Panc1 (cell line): ENCODE results near the gene PLCB1. TPM values are rescaled to one million over a fixed set of nuclear protein-coding genes. Genes with fewer than 3 reads are reported as not detected.

ENCODE experiments used
- ATAC-seq: fragments of 200-7000 bp; cut with Tn5 transposase; 2 replicates; pipeline ENCODE4 v1.9.1; 2020; ENCODE audit warnings: mild to moderate bottlenecking, moderate library complexity
- BruUV-seq: library from RNA; stranded (reverse); fragments of 400-500 nt; replicated peaks from 2 replicates; lab custom pipeline; 2021; lab: Mats Ljungman, UMichigan
- CTCF ChIA-PET: fragments of 300-600 bp; sonication (Branson Sonifier 250); formaldehyde crosslinking; loops from one replicate; lab custom pipeline; 2022; ENCODE audit warnings: antibody characterized with exemption; lab: Charles Lee
- POLR2A ChIA-PET: fragments of 300-600 bp; sonication (Branson Sonifier 250); formaldehyde crosslinking; loops from one replicate; lab custom pipeline; 2022; ENCODE audit warnings: antibody characterized with exemption; lab: Charles Lee
- DNase-seq: peaks from one replicate; pipeline ENCODE4 v3.0.0-alpha.2; 2010; ENCODE audit warnings: low read depth, low spot score
- H3K27ac ChIP-seq: 2 replicates; pipeline ENCODE4 v1.5.1; 2011; ENCODE audit warnings: mild to moderate bottlenecking, low read length, inconsistent platforms
- H3K27me3 ChIP-seq: fragments of 200-500 bp; sonication (Bioruptor generic); 2 replicates; pipeline ENCODE4 v1.6.0; 2014; ENCODE audit warnings: low read length, inconsistent platforms; ENCODE audit not compliant: control insufficient read depth, insufficient read depth
- H3K36me3 ChIP-seq: fragments of 200-500 bp; sonication (Bioruptor generic); 2 replicates; pipeline ENCODE4 v1.5.1; 2014; ENCODE audit warnings: inconsistent platforms, mild to moderate bottlenecking, low read length, moderate library complexity; ENCODE audit not compliant: control insufficient read depth, insufficient read depth
- H3K4me1 ChIP-seq: 2 replicates; pipeline ENCODE4 v1.5.1; 2011; ENCODE audit warnings: inconsistent platforms, mild to moderate bottlenecking, low read length, moderate library complexity; ENCODE audit not compliant: control insufficient read depth, insufficient read depth
- H3K4me3 ChIP-seq, 2 experiments: 2 replicates each; pipeline ENCODE4 v1.5.1; 2011 to 2012; ENCODE audit warnings: low read depth in 2 of 2, low read length in 2 of 2, mild to moderate bottlenecking in 2 of 2, inconsistent platforms in 1 of 2, moderate library complexity in 1 of 2
- H3K9me3 ChIP-seq: fragments of 200-500 bp; sonication (Bioruptor generic); 2 replicates; pipeline ENCODE4 v1.5.1; 2014; ENCODE audit warnings: low read depth, mild to moderate bottlenecking, inconsistent platforms, low read length, moderate library complexity; ENCODE audit not compliant: control insufficient read depth, insufficient read depth
- CTCF ChIP-seq: fragments of 450-650 bp; IDR thresholded peaks from 2 replicates; pipeline ENCODE4 v1.5.1; 2017; ENCODE audit warnings: mild to moderate bottlenecking
- POLR2AphosphoS5 ChIP-seq: IDR thresholded peaks from 2 replicates; pipeline ENCODE4 v1.6.1; 2012; ENCODE audit warnings: mild to moderate bottlenecking, low read depth, low read length, moderate library complexity
- REST ChIP-seq, 2 experiments: IDR thresholded peaks; 2 replicates each; pipeline ENCODE4 v1.6.1; 2011 to 2012; ENCODE audit warnings: low read depth in 2 of 2, control low read depth in 1 of 2, low read length in 1 of 2, mild to moderate bottlenecking in 1 of 2, moderate library complexity in 1 of 2; ENCODE audit not compliant: insufficient read depth in 1 of 2
- SIN3A ChIP-seq: IDR thresholded peaks from 2 replicates; pipeline ENCODE4 v1.6.1; 2012; ENCODE audit warnings: low read depth, mild to moderate bottlenecking, low read length, moderate library complexity, borderline replicate concordance; ENCODE audit not compliant: insufficient read depth
- TCF7L2 ChIP-seq: IDR thresholded peaks from 2 replicates; pipeline ENCODE4 v1.6.1; 2011; ENCODE audit warnings: mild to moderate bottlenecking, low read depth, low read length, inconsistent platforms
- in situ Hi-C: cut with HindIII; loops from 2 replicates; pipeline ENCODE4 v1.10.0; 2016; ENCODE audit warnings: low sequenced_read_pairs, low pct_unique_long_range_greater_than_20kb
- intact Hi-C: fragments of 100-400 bp; cut with micrococcal nuclease; formaldehyde crosslinking; loops from one replicate; pipeline ENCODE4 v1.10.0; 2022; ENCODE audit not compliant: unreplicated experiment
- total RNA-seq: library from RNA; stranded (reverse); gene quantifications from one replicate; pipeline ENCODE4 v1.2.1, GENCODE V29; 2021; ENCODE audit not compliant: unreplicated experiment

PLCB1 gene
- total RNA-seq, 1 experiment from 2014 or later: 0.59 TPM

- intact Hi-C loops: no loop called here
- no peaks in the 10 kb centered on the region for H3K4me1 ChIP-seq
- no peaks in the 10 kb centered on the region for H3K9me3 ChIP-seq
- ATAC-seq (no peak), DNase-seq (no peak)
- in situ Hi-C loops: no loop called here
- TF ChIP-seq CTCF (no peak), SIN3A (no peak), TCF7L2 (no peak), POLR2AphosphoS5 (no peak), REST (IDR thresholded peaks at IDR 0.05; ENCODE audit: insufficient read depth in 1 of 2, low read depth in 2 of 2, low read length in 1 of 2) (no peak)
- no TSS peak for BruUV-seq
- H3K36me3 ChIP-seq: no peaks in the 10 kb centered on the region
- ChIA-PET POLR2A (no interaction called here), CTCF (no interaction called here)
- H3K27ac ChIP-seq: no peak overlapping the region
- no peaks in the 10 kb centered on the region for H3K27me3 ChIP-seq
- no peak overlapping the region for H3K4me3 ChIP-seq
Measured at GRCh38 chr20:8519887-8520286, 387.8 kb downstream of the PLCB1 start.

- DNase-seq (no peak), ATAC-seq (no peak)
- no TSS peak for BruUV-seq
- Histone ChIP-seq H3K4me3 (no peak overlapping the region), H3K27me3 (no peaks in the 10 kb centered on the region), H3K4me1 (no peaks in the 10 kb centered on the region), H3K27ac (no peak overlapping the region), H3K36me3 (no peaks in the 10 kb centered on the region), H3K9me3 (no peaks in the 10 kb centered on the region)
- no peak for TF ChIP-seq SIN3A
- TF ChIP-seq REST (IDR thresholded peaks at IDR 0.05; ENCODE audit: insufficient read depth in 1 of 2, low read depth in 2 of 2, low read length in 1 of 2): no peak
- TF ChIP-seq TCF7L2: no peak
- no peak for TF ChIP-seq POLR2AphosphoS5
- no peak for TF ChIP-seq CTCF
- ChIA-PET CTCF (no interaction called here), POLR2A (no interaction called here)
- intact Hi-C loops (no loop called here), in situ Hi-C loops (no loop called here)
Measured at GRCh38 chr20:8522168-8522567, 390.1 kb downstream of the PLCB1 start.
